AG09319 (cell line): Measurements from ENCODE around the gene HBD.

Experiments used
- DNase-seq: peaks from one replicate; pipeline ENCODE4 v3.0.0-alpha.2; 2010; ENCODE audit warnings: low read depth; ENCODE audit errors: extremely low read depth
- CTCF ChIP-seq: IDR thresholded peaks from 2 replicates; pipeline ENCODE4 v1.5.1; 2011; ENCODE audit warnings: low read depth, mild to moderate bottlenecking, inconsistent platforms, low read length, moderate library complexity

HBD gene

GRCh38 chr11:5277807-5278382 lies 43.6 kb upstream of the HBD start:
- no peak for TF ChIP-seq CTCF
- no peak for DNase-seq

GRCh38 chr11:5276697-5277096 lies 42.4 kb upstream of the HBD start:
- no peak for DNase-seq
- TF ChIP-seq CTCF = no peak

GRCh38 chr11:5275369-5276110 lies 41.3 kb upstream of the HBD start:
- no peak for DNase-seq

GRCh38 chr11:5274395-5274794 lies 40.1 kb upstream of the HBD start:
- TF ChIP-seq CTCF = no peak

More at GRCh38 chr11:5275369-5276110, 41.3 kb upstream of the HBD start:
- no peak for TF ChIP-seq CTCF

GRCh38 chr11:5272395-5273017 lies 38.2 kb upstream of the HBD start:
- no peak for TF ChIP-seq CTCF

More at GRCh38 chr11:5274395-5274794, 40.1 kb upstream of the HBD start:
- no peak for DNase-seq

GRCh38 chr11:5269715-5270147 lies 35.4 kb upstream of the HBD start, which contains the start of gene HBE1:
Gene HBE1 (minus strand): TSS chr11:5269945. CDS start chr11:5269890, 55 bp downstream.
- no peak for TF ChIP-seq CTCF

More at GRCh38 chr11:5272395-5273017, 38.2 kb upstream of the HBD start:
- no peak for DNase-seq

More at GRCh38 chr11:5269715-5270147, 35.4 kb upstream of the HBD start, which contains the start of gene HBE1:
- DNase-seq = no peak
